SK-N-SH treated with all-trans-retinoic acid at 6 μM for 48 hours (cell line): ENCODE results near the gene ADAM33.

Experiments
- ARNTL ChIP-seq: fragments of 450-650 bp; formaldehyde crosslinking; IDR thresholded peaks from 2 replicates; pipeline ENCODE4 v1.5.0; 2020; ENCODE audit warnings: low read depth, mild to moderate bottlenecking, moderate library complexity, borderline replicate concordance
- BACH2 ChIP-seq: fragments of 250-450 bp; sonication (Bioruptor Pico); IDR thresholded peaks from 2 replicates; pipeline ENCODE4 v1.9.0; 2021; ENCODE audit warnings: mild to moderate bottlenecking, borderline replicate concordance
- GLIS3 ChIP-seq: fragments of 250-450 bp; sonication (Bioruptor Pico); IDR thresholded peaks from 2 replicates; pipeline ENCODE4 v1.5.0; 2020; ENCODE audit warnings: mild to moderate bottlenecking, moderate library complexity
- OSR1 ChIP-seq: fragments of 250-450 bp; sonication (Bioruptor Pico); IDR thresholded peaks from 2 replicates; pipeline ENCODE4 v1.8.0; 2022; ENCODE audit warnings: moderate library complexity, mild to moderate bottlenecking, inconsistent platforms
- RARB ChIP-seq: fragments of 250-450 bp; sonication (Bioruptor Pico); IDR thresholded peaks from 2 replicates; pipeline ENCODE4 v1.8.0; 2021; ENCODE audit warnings: mild to moderate bottlenecking, moderate library complexity
- ZC3H10 ChIP-seq: fragments of 250-450 bp; sonication (Bioruptor Pico); IDR thresholded peaks from 2 replicates; pipeline ENCODE4 v1.5.1; 2021; ENCODE audit warnings: mild to moderate bottlenecking, moderate library complexity
- ZFP3 ChIP-seq: fragments of 250-450 bp; sonication (Bioruptor Pico); IDR thresholded peaks from 2 replicates; pipeline ENCODE4 v1.5.0; 2020; ENCODE audit warnings: mild to moderate bottlenecking, moderate library complexity
- ZFP30 ChIP-seq: fragments of 450-650 bp; formaldehyde crosslinking; IDR thresholded peaks from 2 replicates; pipeline ENCODE4 v1.5.0; 2022; ENCODE audit warnings: mild to moderate bottlenecking, moderate library complexity
- ZNF70 ChIP-seq: fragments of 450-650 bp; formaldehyde crosslinking; IDR thresholded peaks from 2 replicates; pipeline ENCODE4 v1.5.0; 2020; ENCODE audit warnings: mild to moderate bottlenecking, moderate library complexity
- ZNF8 ChIP-seq: fragments of 450-650 bp; formaldehyde crosslinking; IDR thresholded peaks from 2 replicates; pipeline ENCODE4 v1.5.0; 2020; ENCODE audit warnings: mild to moderate bottlenecking, moderate library complexity
- TF ChIP-seq, protein P1 (sequence below): fragments of 250-450 bp; sonication (Bioruptor Pico); IDR thresholded peaks from 2 replicates; pipeline ENCODE4 v1.8.0; 2021; ENCODE audit warnings: low read depth, mild to moderate bottlenecking, moderate library complexity, borderline replicate concordance

DNA sequence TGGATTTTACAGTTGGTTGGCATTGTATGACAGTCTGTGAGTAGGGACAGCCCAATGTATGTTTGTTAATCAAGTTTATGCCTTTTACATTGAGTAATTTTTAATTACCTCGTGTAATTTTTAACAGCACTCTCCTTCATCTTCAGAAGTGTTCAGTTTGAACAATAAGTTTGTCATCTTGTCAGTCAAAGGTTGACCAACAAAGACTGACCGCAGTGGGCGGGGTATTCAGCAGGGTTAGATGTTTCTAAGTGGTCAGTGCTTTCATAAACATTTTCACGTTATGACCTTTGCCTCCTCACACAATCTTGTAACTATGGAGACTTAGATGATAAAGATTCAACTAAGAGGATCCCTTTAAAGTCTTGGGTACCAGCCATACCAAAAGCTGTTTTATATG is 59.4 kb downstream of the ADAM33 start:
- TF ChIP-seq, protein P1, sequence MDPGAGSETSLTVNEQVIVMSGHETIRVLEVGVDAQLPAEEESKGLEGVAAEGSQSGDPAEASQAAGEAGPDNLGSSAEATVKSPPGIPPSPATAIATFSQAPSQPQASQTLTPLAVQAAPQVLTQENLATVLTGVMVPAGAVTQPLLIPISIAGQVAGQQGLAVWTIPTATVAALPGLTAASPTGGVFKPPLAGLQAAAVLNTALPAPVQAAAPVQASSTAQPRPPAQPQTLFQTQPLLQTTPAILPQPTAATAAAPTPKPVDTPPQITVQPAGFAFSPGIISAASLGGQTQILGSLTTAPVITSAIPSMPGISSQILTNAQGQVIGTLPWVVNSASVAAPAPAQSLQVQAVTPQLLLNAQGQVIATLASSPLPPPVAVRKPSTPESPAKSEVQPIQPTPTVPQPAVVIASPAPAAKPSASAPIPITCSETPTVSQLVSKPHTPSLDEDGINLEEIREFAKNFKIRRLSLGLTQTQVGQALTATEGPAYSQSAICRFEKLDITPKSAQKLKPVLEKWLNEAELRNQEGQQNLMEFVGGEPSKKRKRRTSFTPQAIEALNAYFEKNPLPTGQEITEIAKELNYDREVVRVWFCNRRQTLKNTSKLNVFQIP (CRISPR knock-in tag), result no peak
- TF ChIP-seq ZFP30, result no peak
- TF ChIP-seq BACH2 (CRISPR knock-in tag), result no peak
- TF ChIP-seq GLIS3, result no peak
- no peak for TF ChIP-seq RARB (CRISPR knock-in tag)
- no peak for TF ChIP-seq ARNTL (CRISPR knock-in tag)
- no peak for TF ChIP-seq OSR1 (CRISPR knock-in tag)
- no peak for TF ChIP-seq ZFP3 (CRISPR knock-in tag)
- no peak for TF ChIP-seq ZNF8 (CRISPR knock-in tag)
- no peak for TF ChIP-seq ZNF70 (CRISPR knock-in tag)
- no peak for TF ChIP-seq ZC3H10 (CRISPR knock-in tag)
